Caki2 (cell line): ENCODE data around the gene CFAP77. TPM values are rescaled to one million over a fixed set of nuclear protein-coding genes. Genes with fewer than 3 reads are reported as not detected.

ENCODE experiments used
- DNase-seq: peaks from one replicate; pipeline ENCODE4 v3.0.0-alpha.2; 2015; ENCODE audit warnings: low read depth
- in situ Hi-C: cut with HindIII; loops from 2 replicates; pipeline ENCODE4 v1.10.0; 2016; ENCODE audit warnings: low sequenced_read_pairs, low pct_unique_long_range_greater_than_20kb, mixed read lengths
- total RNA-seq: library from RNA; depleted of rRNA; stranded (reverse); fragments of >200 nt; shearing (Covaris generic); gene quantifications from 2 replicates; pipeline ENCODE4 v1.2.3, GENCODE V29; 2014; ENCODE audit warnings: low replicate concordance

Gene CFAP77
- total RNA-seq, 1 experiment from 2014 or later, result not detected

- in situ Hi-C loops, result no loop called here
- DNase-seq, result no peak
These were observed 172.3 kb downstream of the CFAP77 start, which contains the start of gene BARHL1 for GRCh38 chr9:132582276-132582785. Gene BARHL1, plus strand, starts transcription at chr9:132582606. Its CDS starts 192 bp downstream, at chr9:132582798.

- DNase-seq, result no peak
- in situ Hi-C loops, result no loop called here
These were observed 173.0 kb downstream of the CFAP77 start for GRCh38 chr9:132582786-132583583.

GRCh38 chr9:132583584-132584304 lies 173.7 kb downstream of the CFAP77 start:
- in situ Hi-C loops, result no loop called here
- no peak for DNase-seq

- no peak for DNase-seq
- in situ Hi-C loops, result no loop called here
These were observed 174.9 kb downstream of the CFAP77 start for GRCh38 chr9:132584601-132585560.

GRCh38 chr9:132585954-132586829 lies 176.2 kb downstream of the CFAP77 start:
- no peak for DNase-seq
- in situ Hi-C loops, result no loop called here

- no peak for DNase-seq
- in situ Hi-C loops, result no loop called here
These were observed 177.0 kb downstream of the CFAP77 start for GRCh38 chr9:132586830-132587591.

- no peak for DNase-seq
- in situ Hi-C loops, result no loop called here
These were observed 177.6 kb downstream of the CFAP77 start for GRCh38 chr9:132587592-132587955.

- in situ Hi-C loops, result no loop called here
- no peak for DNase-seq
These were observed 178.1 kb downstream of the CFAP77 start for GRCh38 chr9:132588098-132588497.

GRCh38 chr9:132588501-132589147 lies 178.6 kb downstream of the CFAP77 start:
- DNase-seq, result no peak
- in situ Hi-C loops, result no loop called here

- DNase-seq, result no peak
- in situ Hi-C loops, result no loop called here
These were observed 179.4 kb downstream of the CFAP77 start for GRCh38 chr9:132589148-132590036.

GRCh38 chr9:132590037-132590317 lies 180.0 kb downstream of the CFAP77 start:
- DNase-seq, result no peak
- in situ Hi-C loops, result no loop called here

GRCh38 chr9:132590318-132591182 lies 180.5 kb downstream of the CFAP77 start:
- no peak for DNase-seq
- in situ Hi-C loops, result no loop called here

GRCh38 chr9:132591244-132591643 lies 181.2 kb downstream of the CFAP77 start:
- DNase-seq, result no peak
- in situ Hi-C loops, result no loop called here

GRCh38 chr9:132591751-132592314 lies 181.8 kb downstream of the CFAP77 start:
- in situ Hi-C loops, result no loop called here
- DNase-seq, result no peak

- DNase-seq, result no peak
- in situ Hi-C loops, result no loop called here
These were observed 182.4 kb downstream of the CFAP77 start for GRCh38 chr9:132592451-132592850.
